SIG-M5 treated with dmso at 0.1 percent for 504 hours (cell line): ENCODE data around the gene VAC14.

ENCODE experiments used
- DNase-seq: peaks from one replicate; lab custom pipeline; 2025; ENCODE audit not compliant: unreplicated experiment; lab: John Stamatoyannopoulos, UW

Gene VAC14

GRCh38 chr16:70786020-70786755 is 14.8 kb downstream of the VAC14 start:
- DNase-seq = no peak

DNA sequence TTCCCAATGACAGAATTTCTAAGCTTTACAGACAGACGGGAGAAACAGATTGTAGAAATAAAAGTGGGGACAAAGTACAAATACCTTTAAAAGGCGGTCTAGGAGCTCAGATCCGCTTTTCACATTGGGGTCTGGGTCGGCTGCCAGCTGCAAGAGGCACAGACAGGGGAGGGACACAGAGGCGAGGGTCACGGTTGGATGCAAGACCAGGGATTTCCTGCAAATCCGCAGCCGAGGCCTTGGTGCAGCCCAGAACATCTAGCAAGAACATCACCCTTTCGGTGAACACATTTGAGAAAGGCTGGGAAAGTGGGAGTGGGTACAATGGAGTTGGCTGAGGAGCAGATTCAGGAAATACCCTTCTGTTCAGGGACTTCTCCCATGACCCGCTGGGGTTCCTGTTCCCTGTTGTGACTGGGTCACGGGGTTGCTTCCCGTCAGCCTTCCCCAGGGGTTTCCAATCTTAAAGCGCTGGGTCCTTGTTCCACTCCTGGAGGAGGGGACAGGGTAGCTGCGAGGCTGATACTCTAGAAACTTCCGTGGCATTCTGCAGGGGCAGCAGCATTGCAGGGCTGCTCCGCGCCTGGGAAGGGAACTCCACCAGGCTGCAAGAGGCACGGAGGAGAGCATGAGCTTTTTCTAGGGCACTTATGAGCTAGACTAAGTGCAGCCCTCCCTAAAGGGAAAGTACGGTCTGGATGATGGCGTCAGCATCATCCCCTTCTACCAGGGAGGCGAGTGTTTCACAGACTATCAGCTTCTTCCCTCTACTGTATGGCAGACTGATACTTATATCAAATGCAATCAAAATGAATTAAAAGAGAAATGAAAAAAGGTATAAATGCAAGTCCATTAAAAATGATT is 16.0 kb downstream of the VAC14 start:
- no peak for DNase-seq

DNA sequence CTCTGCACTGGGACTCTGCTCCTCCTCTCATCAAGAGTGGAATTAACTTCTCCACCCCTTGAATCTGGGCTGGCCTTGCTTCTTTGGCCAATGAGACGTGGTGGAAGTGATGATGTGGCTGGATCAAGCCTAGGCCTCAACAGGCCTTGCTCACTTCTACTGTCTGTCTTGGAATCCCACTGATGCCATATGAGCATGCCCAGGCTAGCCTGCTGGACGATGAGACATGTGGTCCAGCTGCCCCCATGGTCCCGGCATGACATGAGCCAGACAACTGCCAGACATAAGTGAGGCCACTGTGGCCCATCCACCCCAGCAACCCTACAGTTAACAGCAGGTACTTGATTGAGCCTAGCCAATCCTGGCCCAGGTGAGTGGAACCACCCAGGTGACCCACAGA is 18.7 kb downstream of the VAC14 start:
- DNase-seq = no peak

GRCh38 chr16:70781800-70782199 is 19.2 kb downstream of the VAC14 start:
- no peak for DNase-seq

- DNase-seq = no peak
These were observed 20.4 kb downstream of the VAC14 start for GRCh38 chr16:70780546-70780945.

DNA sequence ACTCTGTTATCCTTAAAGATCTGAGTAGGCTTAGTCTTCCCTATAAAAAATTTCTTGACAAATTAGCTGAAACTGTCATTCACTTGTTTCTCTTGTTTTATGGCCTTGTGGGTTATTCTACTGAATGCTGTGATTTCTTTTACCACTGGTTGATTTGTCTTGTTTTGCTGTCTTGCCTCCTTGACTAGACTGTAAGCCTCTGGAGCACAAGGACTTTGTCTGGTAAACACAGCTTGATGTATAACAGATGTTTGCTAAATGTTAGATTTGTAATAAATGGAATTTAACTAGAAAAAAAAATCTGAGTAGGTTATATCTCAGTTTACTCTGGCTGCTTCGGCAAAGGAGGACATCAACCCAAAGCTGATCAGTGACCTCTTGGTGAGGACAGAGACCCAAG is 21.6 kb downstream of the VAC14 start:
- no peak for DNase-seq

DNA sequence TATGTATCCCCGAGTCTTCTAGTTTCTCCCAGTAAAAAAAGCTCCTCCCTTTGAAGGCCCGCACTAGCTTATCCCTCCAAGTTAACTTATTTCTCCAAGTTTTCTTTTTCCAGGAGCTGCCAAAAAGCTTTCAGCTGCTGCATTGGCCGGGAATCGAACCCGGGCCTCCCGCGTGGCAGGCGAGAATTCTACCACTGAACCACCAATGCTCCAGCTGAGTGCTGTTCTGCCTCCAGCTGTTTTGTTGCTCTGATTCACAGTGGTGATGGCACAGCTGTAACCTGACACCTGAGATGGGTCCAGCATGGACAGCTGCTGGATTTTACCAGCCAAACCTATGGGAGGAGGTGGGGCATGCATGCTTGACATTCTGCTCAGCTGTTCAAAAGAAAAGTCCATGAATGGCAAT is 22.1 kb downstream of the VAC14 start:
- DNase-seq = no peak

GRCh38 chr16:70777973-70778406 is 23.0 kb downstream of the VAC14 start:
- no peak for DNase-seq

- DNase-seq = no peak
These were observed 23.5 kb downstream of the VAC14 start for GRCh38 chr16:70777496-70777895.

GRCh38 chr16:70775399-70775798 is 25.6 kb downstream of the VAC14 start:
- no peak for DNase-seq

GRCh38 chr16:70774261-70774660 is 26.7 kb downstream of the VAC14 start:
- DNase-seq = no peak

- no peak for DNase-seq
These were observed 28.5 kb downstream of the VAC14 start for GRCh38 chr16:70772493-70772892.

DNA sequence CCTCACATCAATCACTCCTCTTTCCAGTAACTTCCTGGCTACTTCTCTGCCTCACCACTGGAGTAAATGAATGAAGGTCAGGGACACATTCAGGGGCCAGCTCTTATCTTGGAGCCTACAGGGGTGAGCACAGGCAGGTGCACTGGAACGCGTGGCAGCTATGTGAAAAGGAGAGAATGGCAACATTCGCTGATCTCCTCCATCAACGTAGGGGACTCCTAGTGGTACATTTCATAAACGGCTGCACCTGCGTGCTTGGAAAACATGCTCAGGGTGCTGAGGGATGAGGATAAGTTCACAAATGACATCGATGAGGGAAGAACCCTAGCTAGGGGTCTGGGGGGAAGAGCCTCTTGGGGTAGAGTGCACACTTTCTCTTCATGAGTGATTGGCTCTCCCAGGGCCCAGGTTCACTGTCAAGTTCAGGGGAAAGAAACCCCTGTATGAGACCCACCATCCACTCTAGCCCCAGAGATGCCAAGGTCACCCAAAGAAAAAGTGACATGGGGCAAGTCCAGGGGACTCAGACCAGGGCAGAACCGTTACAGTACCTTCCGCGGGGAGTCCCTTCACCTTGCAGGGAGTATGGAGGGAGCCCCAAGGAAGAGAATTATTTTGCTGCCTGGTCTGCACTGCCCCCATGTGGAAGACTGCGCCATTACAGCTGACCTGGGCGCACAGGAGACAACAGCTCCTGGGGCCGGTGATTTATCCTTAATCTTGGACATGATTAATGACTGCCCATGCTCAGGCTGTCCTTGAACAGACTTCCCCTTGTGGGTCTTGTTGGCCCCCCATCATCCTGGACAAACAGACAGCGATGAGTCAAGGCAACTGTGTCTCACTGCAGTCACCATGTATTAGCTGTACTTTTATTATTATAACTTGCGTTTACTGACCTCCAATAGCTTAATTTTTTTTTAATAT is 30.1 kb downstream of the VAC14 start:
- DNase-seq = peak; percentile 31

DNA sequence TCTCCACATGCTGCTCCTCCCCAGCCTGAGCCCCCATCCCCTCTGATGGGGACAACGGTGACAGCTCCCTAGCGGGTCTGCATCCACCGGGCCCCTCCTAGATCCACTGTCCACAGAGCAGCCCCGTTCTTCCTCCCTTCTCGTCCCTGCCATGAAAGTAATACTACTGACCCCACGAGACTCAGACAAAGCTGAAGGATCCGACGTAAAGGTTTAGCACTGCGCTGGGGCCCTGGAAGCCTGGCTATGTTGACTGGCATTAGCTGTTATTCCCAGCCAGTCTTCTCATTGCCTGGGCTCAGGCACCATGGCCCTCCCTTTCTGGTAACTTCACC is 30.7 kb downstream of the VAC14 start:
- no peak for DNase-seq

GRCh38 chr16:70769761-70770160 is 31.2 kb downstream of the VAC14 start:
- no peak for DNase-seq

DNA sequence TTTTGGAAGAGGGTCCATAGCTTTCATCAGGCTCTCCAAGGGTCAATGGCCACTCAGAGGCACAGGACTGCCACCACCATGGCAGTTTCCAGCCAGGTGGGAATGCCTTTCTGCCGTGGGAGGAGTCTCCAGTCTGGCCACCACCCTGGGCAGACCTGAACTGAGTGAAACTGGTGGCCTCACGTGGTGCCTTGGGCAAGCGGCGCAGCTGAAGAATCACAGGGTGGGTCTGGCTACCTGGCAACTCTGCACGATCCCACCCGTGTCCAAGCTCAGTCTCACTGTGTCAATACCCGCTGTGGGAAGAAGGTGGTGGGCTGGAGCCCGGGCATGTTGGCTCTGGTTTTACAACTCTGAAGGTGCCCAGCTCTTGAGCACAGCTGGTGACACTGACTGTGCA is 31.8 kb downstream of the VAC14 start:
- DNase-seq = no peak

GRCh38 chr16:70768203-70768580 is 32.8 kb downstream of the VAC14 start:
- DNase-seq = no peak

DNA sequence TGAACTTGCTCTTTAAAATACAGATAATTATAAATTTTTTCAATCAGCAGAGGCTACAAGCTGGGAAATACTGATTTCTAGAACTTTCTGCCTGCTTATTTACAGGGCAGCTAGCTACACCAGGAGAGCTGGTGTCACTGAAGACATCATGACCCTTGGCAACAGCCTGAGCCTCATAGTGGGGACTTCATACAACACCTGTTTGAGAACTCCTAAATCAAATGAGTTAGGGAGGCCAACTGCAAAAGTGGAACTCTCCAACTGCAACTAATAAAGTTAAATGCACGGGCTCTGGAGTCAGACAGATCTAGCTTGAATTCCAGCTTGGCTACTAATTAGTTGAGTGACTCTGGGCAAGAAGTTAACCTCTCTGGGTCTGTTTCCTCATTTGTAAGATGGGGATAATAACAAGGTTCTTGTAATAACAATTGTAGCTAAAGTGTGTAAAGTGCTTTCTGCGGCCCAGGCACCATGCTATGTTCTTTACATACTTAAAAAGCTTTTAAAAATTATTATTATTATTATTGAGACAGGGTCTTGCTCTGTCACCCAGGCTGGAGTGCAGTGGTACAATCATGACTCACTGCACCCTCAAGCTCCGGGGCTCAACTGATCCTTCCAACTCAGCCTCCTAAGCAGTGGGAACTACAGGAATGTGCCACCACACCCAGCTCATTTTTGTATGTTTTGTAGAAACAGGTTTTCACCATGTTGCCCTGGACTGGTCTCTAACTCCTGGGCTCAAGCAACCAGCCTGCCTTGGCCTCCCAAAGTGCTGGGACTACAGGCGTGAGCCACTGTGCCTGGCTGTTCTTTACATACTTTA is 33.4 kb downstream of the VAC14 start:
- DNase-seq = no peak

GRCh38 chr16:70766658-70767057 is 34.3 kb downstream of the VAC14 start:
- DNase-seq = no peak

GRCh38 chr16:70766176-70766575 is 34.8 kb downstream of the VAC14 start:
- DNase-seq = no peak

GRCh38 chr16:70765491-70765890 is 35.5 kb downstream of the VAC14 start:
- DNase-seq = no peak
